ENCODE results near the gene CPTP. TPM values are rescaled to one million over a fixed set of nuclear protein-coding genes. Genes with fewer than 3 reads are reported as not detected.

The CPTP gene
- total RNA-seq, 1 donor from 2014 or later = 10.8 TPM

DNA sequence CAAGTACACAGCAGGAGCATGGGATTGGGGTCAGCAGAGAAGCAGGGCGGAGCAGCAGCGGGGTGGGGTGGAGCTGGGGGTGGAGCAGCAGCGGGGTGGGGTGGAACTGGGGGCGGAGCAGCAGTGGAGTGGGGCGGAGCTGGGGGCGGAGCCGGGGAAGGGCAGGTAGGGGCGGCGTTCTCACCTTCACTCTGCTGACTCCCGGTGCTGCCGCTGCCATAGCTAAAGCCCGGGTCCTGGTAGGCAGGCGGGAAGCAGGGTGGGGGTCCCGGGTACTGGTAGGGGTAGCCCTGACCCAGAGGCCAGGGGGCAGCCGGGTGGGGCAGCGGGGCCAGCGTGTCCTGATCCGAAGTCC is 13.2 kb downstream of the CPTP start:
- H3K4me3 ChIP-seq (ENCODE audit: low read depth, low read length) = no peak overlapping the region
- FAIRE-seq = no peak
- peaks cover 35% of the 10 kb centered on the region for H3K36me3 ChIP-seq (ENCODE audit: control insufficient read depth, insufficient read depth, low read length)
- no peaks in the 10 kb centered on the region for H3K27me3 ChIP-seq (ENCODE audit: control insufficient read depth, insufficient read depth, low read length)
- DNase-seq (ENCODE audit: low read depth) = no peak
- TF ChIP-seq, protein P1, sequence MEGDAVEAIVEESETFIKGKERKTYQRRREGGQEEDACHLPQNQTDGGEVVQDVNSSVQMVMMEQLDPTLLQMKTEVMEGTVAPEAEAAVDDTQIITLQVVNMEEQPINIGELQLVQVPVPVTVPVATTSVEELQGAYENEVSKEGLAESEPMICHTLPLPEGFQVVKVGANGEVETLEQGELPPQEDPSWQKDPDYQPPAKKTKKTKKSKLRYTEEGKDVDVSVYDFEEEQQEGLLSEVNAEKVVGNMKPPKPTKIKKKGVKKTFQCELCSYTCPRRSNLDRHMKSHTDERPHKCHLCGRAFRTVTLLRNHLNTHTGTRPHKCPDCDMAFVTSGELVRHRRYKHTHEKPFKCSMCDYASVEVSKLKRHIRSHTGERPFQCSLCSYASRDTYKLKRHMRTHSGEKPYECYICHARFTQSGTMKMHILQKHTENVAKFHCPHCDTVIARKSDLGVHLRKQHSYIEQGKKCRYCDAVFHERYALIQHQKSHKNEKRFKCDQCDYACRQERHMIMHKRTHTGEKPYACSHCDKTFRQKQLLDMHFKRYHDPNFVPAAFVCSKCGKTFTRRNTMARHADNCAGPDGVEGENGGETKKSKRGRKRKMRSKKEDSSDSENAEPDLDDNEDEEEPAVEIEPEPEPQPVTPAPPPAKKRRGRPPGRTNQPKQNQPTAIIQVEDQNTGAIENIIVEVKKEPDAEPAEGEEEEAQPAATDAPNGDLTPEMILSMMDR (IDR thresholded peaks at IDR 0.05; ENCODE audit: insufficient read depth, low read length, severe bottlenecking) = no peak

DNA sequence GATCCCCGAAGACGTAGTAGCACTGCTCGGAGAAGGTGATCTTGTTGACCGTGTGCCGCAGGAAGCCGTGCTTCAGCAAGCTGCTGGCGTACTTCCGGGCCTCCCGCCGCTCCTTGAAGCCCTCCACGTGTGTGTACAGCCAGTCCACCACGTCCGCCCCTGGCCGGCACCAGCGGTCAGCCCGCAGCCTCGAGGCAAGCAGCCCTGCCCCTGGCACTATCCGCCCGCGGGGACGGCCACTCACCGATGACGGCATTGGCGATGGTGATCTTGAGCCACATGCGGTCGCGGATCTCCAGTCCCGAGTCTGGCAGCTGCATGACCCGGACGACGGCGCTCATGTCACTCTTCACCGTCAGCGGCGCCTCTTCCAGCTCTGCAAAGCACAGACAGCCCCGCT is 13.7 kb downstream of the CPTP start:
- Histone ChIP-seq H3K4me3 (ENCODE audit: low read depth, low read length) (no peak overlapping the region), H3K27me3 (ENCODE audit: control insufficient read depth, insufficient read depth, low read length) (no peaks in the 10 kb centered on the region), H3K36me3 (ENCODE audit: control insufficient read depth, insufficient read depth, low read length) (peaks cover 35% of the 10 kb centered on the region)
- FAIRE-seq (no peak), DNase-seq (ENCODE audit: low read depth) (no peak)
- TF ChIP-seq, protein P1 (IDR thresholded peaks at IDR 0.05; ENCODE audit: insufficient read depth, low read length, severe bottlenecking) = no peak

DNA sequence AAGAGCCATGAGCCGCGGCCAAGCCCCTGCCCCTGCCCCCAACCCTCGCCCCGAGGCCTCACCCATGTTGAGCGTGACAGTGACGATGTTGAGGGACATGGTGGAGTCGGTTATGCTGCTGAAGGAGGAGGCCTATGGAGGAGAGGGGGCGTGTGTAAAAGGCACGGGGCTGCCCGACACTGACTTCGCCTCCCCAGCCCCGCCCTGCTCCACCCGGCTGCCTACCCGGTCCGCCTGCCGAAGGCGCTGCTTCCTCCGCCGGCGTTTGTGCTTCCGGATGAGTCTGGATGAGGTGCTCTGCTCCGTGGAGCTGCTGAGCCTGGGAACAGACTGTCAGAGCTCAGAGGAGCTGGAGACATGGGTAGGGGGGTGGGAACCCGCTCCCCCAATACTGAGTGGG is 15.6 kb downstream of the CPTP start:
- FAIRE-seq (no peak), DNase-seq (ENCODE audit: low read depth) (no peak)
- TF ChIP-seq, protein P1 (IDR thresholded peaks at IDR 0.05; ENCODE audit: insufficient read depth, low read length, severe bottlenecking) = no peak
- Histone ChIP-seq H3K36me3 (ENCODE audit: control insufficient read depth, insufficient read depth, low read length) (peaks cover 35% of the 10 kb centered on the region), H3K27me3 (ENCODE audit: control insufficient read depth, insufficient read depth, low read length) (no peaks in the 10 kb centered on the region), H3K4me3 (ENCODE audit: low read depth, low read length) (no peak overlapping the region)

DNA sequence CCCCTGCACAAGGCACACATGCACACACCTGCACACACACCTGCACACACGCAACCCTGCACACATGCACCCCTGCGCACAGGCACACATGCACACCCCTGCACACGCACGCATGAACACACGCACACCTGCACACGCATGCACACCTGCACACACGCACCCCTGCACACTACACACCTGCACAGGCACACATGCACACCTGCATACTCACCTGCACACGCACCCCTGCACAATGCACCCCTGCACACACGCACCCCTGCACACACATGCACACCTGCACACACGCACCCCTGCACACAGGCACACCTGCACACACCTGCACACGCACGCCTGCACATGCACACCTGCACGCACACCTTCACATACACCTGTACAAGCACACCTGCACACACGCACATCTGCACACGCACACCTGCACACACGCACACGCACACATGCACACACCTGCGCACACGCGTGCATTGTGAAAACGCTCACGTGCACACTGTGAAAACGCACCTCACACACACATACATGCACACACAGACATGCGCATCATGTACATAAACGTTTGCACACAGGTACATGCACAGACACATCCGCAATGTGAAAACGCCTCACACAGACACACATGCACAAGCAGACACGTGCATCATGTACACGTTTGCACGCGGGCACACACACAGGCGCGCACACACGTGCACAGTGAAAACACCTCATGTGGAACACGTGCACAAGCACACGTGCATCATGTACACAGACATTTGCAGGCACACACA is 16.4 kb downstream of the CPTP start:
- Histone ChIP-seq H3K27me3 (ENCODE audit: control insufficient read depth, insufficient read depth, low read length) (no peaks in the 10 kb centered on the region), H3K36me3 (ENCODE audit: control insufficient read depth, insufficient read depth, low read length) (peaks cover 31% of the 10 kb centered on the region), H3K4me3 (ENCODE audit: low read depth, low read length) (no peak overlapping the region)
- DNase-seq (ENCODE audit: low read depth) (no peak), FAIRE-seq (peak; percentile 88)
- TF ChIP-seq, protein P1 (IDR thresholded peaks at IDR 0.05; ENCODE audit: insufficient read depth, low read length, severe bottlenecking) = no peak

DNA sequence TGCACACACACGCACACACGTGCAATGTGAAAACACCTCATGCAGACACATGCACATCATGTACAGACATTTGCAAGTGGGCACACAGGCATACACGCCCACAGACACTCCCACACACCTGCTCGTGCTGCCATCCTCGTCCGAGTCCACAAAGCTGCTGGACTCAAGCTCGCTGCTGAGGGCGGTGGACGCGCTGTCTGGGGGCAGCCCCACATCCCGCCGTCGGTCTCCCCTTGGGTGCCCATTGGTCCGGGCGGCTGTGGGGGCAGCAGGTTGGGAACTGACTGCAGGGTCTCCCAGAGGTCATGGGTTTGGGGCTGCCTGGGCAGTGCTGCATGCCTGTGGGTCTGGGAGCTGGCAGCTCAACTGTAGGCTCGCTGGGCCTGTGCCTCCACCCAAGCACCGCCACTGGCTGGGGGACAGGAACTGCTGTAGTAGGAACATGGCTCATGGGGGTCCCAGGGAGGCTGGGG is 17.0 kb downstream of the CPTP start:
- no peaks in the 10 kb centered on the region for H3K27me3 ChIP-seq (ENCODE audit: control insufficient read depth, insufficient read depth, low read length)
- H3K36me3 ChIP-seq (ENCODE audit: control insufficient read depth, insufficient read depth, low read length) = peaks cover 31% of the 10 kb centered on the region
- no peak for DNase-seq (ENCODE audit: low read depth)
- no peak overlapping the region for H3K4me3 ChIP-seq (ENCODE audit: low read depth, low read length)
- TF ChIP-seq, protein P1 (IDR thresholded peaks at IDR 0.05; ENCODE audit: insufficient read depth, low read length, severe bottlenecking) = no peak
- FAIRE-seq = no peak

Measured in bronchial epithelial cell (primary cell).